Right renal pelvis (tissue), 4 donors: ENCODE results near the gene WDFY3. TPM values are rescaled to one million over a fixed set of nuclear protein-coding genes. Genes with fewer than 3 reads are reported as not detected.
A peak's percentile ranks its signal among the peaks of the same experiment; 100 is the strongest.

ENCODE experiments used
- DNase-seq, 4 donors: peaks; one replicate each; pipeline ENCODE4 v3.0.0-alpha.2; 2013; ENCODE audit warnings: low read depth in 4 of 4, low spot score in 3 of 4, missing footprints in 1 of 4
- polyA plus RNA-seq, 4 donors: library from polyadenylated mRNA; unstranded; fragments of 120-200 nt; gene quantifications; one replicate each; pipeline ENCODE4 v1.2.1, GENCODE V29; 2013; ENCODE audit not compliant: insufficient read length in 4 of 4

Gene WDFY3
- polyA plus RNA-seq, 4 donors, result 46.3 to 53.4 (median 48.4) TPM

GRCh38 chr4:84952004-84952403 lies 14.5 kb downstream of the WDFY3 start:
- no peak for DNase-seq

GRCh38 chr4:84948056-84948455 lies 18.4 kb downstream of the WDFY3 start:
- no peak for DNase-seq

- no peak for DNase-seq
Measured at GRCh38 chr4:84944947-84945346, 21.5 kb downstream of the WDFY3 start.

- DNase-seq, result no peak
Measured at GRCh38 chr4:84940960-84941359, 25.5 kb downstream of the WDFY3 start.

- DNase-seq, result no peak
Measured at GRCh38 chr4:84939113-84939512, 27.4 kb downstream of the WDFY3 start.

- DNase-seq, result no peak
Measured at GRCh38 chr4:84938316-84938715, 28.2 kb downstream of the WDFY3 start.

DNA sequence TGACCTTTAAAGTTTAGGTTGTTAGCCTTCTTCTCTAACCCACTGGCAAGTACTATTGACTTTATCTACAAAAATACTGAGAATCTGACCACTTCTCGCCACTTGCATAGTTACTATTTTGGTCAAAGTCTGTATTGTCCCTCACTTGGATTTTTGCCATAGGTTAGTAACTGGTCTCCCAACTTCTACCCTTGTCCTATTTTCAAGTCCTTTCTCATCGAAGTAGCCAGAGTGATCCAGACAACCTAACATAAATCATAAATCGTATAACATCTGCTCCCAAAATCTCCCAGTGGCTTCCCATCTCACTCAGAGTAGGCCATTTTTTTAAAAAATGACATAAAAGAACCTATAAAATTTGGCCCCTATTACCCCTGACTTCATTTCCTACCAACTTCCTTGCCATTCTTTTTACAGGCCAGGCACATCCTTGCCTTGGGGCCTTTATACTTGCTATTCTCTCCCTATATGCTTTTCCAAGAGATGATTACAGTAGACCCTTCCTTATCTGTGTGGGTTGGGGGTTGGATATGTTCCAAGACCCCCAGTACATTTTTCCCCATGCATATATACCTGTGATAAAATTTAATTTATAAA lies 29.0 kb downstream of the WDFY3 start:
- no peak for DNase-seq

- DNase-seq, result no peak
Measured at GRCh38 chr4:84936123-84936522, 30.4 kb downstream of the WDFY3 start.

GRCh38 chr4:84932462-84932861 lies 34.0 kb downstream of the WDFY3 start:
- DNase-seq, result no peak

- DNase-seq, result no peak
Measured at GRCh38 chr4:84931961-84932360, 34.5 kb downstream of the WDFY3 start.

GRCh38 chr4:84931274-84931673 lies 35.2 kb downstream of the WDFY3 start:
- no peak for DNase-seq

GRCh38 chr4:84928089-84928488 lies 38.4 kb downstream of the WDFY3 start:
- no peak for DNase-seq

- no peak for DNase-seq
Measured at GRCh38 chr4:84927428-84927827, 39.1 kb downstream of the WDFY3 start.

DNA sequence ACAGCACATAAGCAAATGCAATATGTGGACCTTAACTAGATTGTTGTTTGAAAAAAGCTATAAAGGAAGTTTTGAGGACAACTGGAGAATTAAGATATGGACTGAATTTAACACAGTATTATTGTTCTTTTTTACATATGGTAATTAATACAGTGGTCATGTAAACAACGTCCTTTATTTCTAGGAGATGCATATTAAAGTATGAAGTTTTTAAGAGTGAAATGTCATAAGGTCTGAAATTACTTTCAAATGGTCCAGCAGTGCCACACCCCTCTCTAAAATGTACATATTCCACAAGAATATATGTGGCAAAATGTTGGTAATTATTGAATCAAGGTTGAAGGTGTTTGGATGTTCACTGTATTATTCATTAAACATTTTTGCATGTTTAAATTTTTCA lies 40.9 kb downstream of the WDFY3 start:
- DNase-seq, result no peak

DNA sequence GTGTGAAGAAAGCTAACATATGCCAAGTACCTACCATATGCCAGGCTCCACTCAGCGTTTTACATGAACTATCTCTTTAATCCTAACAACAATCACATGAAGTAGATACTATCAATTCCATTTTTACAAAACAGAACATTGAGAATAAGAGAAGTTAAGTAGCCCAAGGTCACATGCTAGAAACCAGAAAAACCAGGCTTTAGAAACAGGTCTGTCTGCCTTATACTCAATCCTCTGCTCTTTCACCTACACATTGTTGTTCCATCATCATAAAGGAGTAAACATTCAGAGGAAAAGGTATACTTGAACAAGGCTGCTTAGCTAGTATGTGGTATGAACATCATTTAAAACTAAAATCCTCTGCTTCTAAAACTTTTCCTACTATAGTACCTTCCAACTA lies 42.1 kb downstream of the WDFY3 start:
- peak in 1 of 4 donors; percentile 3 for DNase-seq

GRCh38 chr4:84920617-84921016 lies 45.9 kb downstream of the WDFY3 start:
- no peak for DNase-seq

DNA sequence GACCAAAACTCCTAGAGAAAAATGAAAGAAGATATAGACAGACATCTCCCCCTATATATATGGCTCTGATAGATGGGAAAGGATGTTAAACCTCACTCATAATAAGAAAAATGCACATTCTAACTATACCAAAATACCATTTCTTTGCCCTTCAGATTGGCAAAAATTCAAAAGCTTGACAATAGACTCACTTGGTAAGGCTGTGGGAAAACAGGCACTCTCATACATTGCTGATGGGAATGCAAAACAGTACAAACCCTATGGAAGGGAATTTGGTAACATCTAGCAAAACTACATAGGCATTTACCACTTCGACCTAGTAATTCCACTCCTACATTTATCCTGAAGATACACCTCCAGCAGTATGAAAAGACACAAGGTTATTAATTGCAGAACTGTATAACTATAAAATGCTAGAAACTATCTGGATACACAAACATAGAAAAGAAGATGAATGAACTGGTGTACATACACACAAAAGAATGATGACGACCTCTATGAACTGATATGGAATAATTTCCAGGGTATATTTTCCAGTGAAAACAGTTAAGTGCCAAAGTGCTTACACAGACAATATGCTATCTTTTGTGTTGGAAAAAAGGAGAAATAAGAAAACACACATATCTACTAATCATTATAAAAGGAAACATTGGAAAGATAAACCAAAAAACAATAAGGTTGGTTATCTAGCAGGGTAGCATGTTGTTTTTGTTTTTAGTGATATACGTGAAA lies 48.5 kb downstream of the WDFY3 start:
- no peak for DNase-seq

GRCh38 chr4:84917086-84917821 lies 49.2 kb downstream of the WDFY3 start:
- no peak for DNase-seq

- no peak for DNase-seq
Measured at GRCh38 chr4:84916227-84916626, 50.3 kb downstream of the WDFY3 start.

DNA sequence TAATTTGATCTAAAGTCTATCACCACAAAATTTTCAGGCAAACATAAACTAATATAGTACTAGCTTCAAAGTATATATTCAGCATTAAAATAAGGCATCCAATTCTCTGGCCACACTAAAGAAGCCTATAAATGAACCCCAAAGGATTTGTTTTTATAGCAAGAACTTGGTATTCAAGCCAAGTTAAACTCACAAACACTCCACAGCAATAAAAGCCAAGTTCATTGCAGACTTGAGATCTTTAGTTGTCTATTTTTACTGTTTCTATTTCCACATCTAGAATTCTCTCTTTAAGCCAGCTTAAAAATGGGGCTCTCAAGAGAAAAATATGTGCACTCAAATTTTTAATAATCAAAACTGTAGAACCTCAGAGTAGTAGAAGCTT lies 51.1 kb downstream of the WDFY3 start:
- DNase-seq, result no peak

DNA sequence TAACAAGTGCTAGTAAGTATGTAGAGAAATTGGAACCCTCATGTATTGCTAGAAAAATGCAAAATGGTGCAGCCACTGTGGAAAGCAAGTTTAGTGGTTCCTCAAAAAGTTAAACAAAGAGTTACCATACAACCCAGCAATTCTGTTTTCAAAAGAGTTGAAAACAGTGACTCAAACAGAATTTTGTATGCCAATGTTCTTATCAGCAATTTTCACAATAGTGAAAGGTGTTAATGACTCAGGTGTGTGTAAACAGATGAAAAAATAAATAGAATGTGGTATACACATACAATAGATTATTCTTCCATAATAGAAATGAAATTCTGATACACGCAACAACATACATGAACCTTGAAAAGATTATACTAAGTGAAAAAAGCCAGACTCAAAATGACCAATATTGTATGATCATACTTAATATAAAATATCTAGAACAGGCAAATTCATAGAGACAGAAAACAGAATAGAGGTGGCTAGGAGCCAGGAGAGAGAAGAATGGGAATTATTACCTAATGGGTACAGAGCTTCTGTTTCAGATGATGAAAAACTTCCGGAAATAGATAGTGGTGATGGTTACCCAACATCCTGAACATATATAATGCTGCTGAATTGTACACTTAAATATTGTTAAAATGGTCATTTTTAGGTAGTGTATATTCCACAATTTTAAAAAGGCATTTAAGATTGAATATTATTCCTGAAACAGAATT lies 51.6 kb downstream of the WDFY3 start:
- no peak for DNase-seq
